GM21515 (cell line): ENCODE results near the gene ATXN1L.
A peak's percentile ranks its signal among the peaks of the same experiment; 100 is the strongest.
"Not testable (repeated sequence)": the region's sequence is repeated elsewhere in the genome, so short reads cannot be mapped to it uniquely, and the experiment has no call there.

Source experiments
- ATAC-seq: cut with Tn5 transposase; IDR thresholded peaks from one replicate; pipeline ENCODE4 v1.9.1; 2021; ENCODE audit not compliant: unreplicated experiment

ATXN1L gene

GRCh38 chr16:71894229-71894920, 48.6 kb downstream of the ATXN1L start:
- ATAC-seq: no peak

GRCh38 chr16:71894921-71895678, 49.3 kb downstream of the ATXN1L start, which contains the start of gene IST1:
IST1 (plus strand) TSS chr16:71895531; CDS start chr16:71915641, 20,110 bp downstream.
- peak; percentile 80 for ATAC-seq

- ATAC-seq: peak; percentile 29
These were observed 50.0 kb downstream of the ATXN1L start for GRCh38 chr16:71895679-71896365.

GRCh38 chr16:71896764-71897368, 51.1 kb downstream of the ATXN1L start:
- ATAC-seq: no peak

GRCh38 chr16:71899171-71899570, 53.4 kb downstream of the ATXN1L start:
- ATAC-seq: no peak

GRCh38 chr16:71902656-71903365, 57.0 kb downstream of the ATXN1L start:
- no peak for ATAC-seq

GRCh38 chr16:71903608-71904007, 57.8 kb downstream of the ATXN1L start:
- ATAC-seq: no peak

GRCh38 chr16:71904239-71904638, 58.5 kb downstream of the ATXN1L start:
- ATAC-seq: no peak

GRCh38 chr16:71905765-71906164, 60.0 kb downstream of the ATXN1L start:
- not testable (repeated sequence) for ATAC-seq
